ENCODE data around the gene CCDC77. TPM values are rescaled to one million over a fixed set of nuclear protein-coding genes. Genes with fewer than 3 reads are reported as not detected.
A peak's percentile ranks its signal among the peaks of the same experiment; 100 is the strongest.

The CCDC77 gene
- total RNA-seq, 4 donors from 2014 or later: 4.3 to 7.8 (median 5.3) TPM

DNA sequence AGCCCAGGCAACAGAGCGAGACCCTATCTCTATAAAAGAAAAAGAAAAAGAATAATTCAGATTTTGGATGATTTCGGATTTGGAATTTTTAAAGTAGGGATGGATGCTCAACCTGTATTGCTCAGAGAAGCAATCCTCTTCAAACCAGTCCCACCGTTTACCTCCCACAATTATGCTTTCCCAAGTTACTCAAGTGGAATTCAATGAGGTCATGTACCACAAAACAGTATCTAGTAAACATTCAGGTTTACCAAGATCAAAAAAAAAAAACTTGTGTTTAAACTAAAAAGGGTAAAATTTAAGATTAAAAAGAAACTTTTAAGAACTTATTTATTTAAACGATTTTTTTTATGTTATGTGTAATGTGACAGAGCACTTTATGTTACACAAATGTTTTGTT lies 14.8 kb upstream of the CCDC77 start:
- Histone ChIP-seq H3K27me3 (no peaks in the 10 kb centered on the region), H3K4me1 (peaks cover 4 to 41% (median 23%) of the 10 kb centered on the region in 3 donors), H3K9me3 (no peaks in the 10 kb centered on the region), H3K27ac (no peak overlapping the region), H3K36me3 (peaks cover 6 to 35% (median 13%) of the 10 kb centered on the region in 3 donors), H3K4me3 (peak overlapping the region in 1 of 4 donors; percentile 97)
- 58 to 65% methylated on average over 4 of the region's 4 CpGs for WGBS, 2 donors
- TF ChIP-seq, protein P1, sequence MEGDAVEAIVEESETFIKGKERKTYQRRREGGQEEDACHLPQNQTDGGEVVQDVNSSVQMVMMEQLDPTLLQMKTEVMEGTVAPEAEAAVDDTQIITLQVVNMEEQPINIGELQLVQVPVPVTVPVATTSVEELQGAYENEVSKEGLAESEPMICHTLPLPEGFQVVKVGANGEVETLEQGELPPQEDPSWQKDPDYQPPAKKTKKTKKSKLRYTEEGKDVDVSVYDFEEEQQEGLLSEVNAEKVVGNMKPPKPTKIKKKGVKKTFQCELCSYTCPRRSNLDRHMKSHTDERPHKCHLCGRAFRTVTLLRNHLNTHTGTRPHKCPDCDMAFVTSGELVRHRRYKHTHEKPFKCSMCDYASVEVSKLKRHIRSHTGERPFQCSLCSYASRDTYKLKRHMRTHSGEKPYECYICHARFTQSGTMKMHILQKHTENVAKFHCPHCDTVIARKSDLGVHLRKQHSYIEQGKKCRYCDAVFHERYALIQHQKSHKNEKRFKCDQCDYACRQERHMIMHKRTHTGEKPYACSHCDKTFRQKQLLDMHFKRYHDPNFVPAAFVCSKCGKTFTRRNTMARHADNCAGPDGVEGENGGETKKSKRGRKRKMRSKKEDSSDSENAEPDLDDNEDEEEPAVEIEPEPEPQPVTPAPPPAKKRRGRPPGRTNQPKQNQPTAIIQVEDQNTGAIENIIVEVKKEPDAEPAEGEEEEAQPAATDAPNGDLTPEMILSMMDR (IDR thresholded peaks at IDR 0.05): no peak
- intact Hi-C loops (cut with DNase I): no loop called here
- no peak for DNase-seq

DNA sequence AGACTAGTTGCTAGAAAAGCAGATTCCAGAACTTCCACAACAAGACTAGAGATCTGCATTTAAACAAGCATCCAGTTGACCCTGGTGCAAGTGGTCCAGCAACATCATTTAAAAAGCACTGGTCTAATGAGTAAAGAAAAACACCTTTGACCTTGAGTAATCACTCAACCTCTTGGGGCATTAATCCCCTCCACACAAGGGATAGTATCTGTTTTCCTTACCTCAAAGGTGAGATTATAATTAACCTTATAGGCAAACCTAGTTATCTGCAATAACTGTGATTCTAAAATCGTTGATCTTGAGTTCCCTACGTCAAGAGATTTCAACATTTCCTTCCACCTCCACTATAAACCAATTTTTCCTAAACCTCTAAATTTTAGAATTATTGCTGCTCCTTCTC lies 13.4 kb upstream of the CCDC77 start:
- Histone ChIP-seq H3K27me3 (no peaks in the 10 kb centered on the region), H3K4me3 (peak overlapping the region; percentile 87 to 97 (median 93)), H3K27ac (peak overlapping the region; percentile 95 to 98 (median 96)), H3K4me1 (peaks cover 4 to 41% (median 23%) of the 10 kb centered on the region in 3 donors), H3K9me3 (no peaks in the 10 kb centered on the region), H3K36me3 (peaks cover 0 to 21% (median 8%) of the 10 kb centered on the region in 3 donors)
- DNase-seq: no peak
- no peak for TF ChIP-seq POLR2A (IDR thresholded peaks at IDR 0.05)
- TF ChIP-seq, protein P1 (IDR thresholded peaks at IDR 0.05): no peak
- WGBS, 2 donors: 0 to 2% methylated on average over 2 of the region's 2 CpGs
- intact Hi-C loops (cut with DNase I): no loop called here

DNA sequence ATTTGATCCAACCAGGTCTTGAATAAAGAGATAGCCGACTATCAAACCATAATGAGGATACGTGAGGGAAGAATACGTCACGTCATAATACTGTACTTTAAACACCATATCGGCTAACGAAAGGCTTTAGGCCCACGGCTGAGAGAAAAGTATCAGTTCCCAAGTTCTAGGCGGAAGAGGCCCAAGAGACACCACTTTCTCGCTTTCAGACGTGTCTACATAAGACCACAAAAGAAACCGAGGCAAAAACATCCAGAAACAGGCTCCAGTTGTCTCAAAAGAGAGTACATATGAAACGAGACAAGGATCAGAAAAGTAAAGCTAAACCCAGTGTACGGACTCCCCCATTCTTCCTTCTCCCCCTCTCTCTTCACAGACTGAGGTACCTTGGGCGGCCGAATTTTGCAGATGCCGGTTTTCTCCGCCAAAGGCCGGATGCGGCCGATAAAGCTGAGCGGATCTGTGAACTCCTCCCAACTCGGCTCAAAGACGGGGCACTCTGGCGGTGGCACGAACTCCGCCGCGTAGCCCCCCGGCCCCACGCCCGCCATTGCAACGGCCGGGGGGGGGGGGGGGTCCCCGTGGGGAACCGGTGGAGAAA lies 12.8 kb upstream of the CCDC77 start:
- no peak for DNase-seq
- Histone ChIP-seq H3K9me3 (no peaks in the 10 kb centered on the region), H3K4me1 (peaks cover 4 to 41% (median 23%) of the 10 kb centered on the region in 3 donors), H3K36me3 (peaks cover 0 to 15% (median 3%) of the 10 kb centered on the region in 3 donors), H3K27me3 (no peaks in the 10 kb centered on the region), H3K4me3 (peak overlapping the region; percentile 87 to 97 (median 93)), H3K27ac (peak overlapping the region; percentile 95 to 98 (median 96))
- WGBS, 2 donors: 0% methylated on average over 13 to 24 of the region's 35 CpGs
- intact Hi-C loops (cut with DNase I): no loop called here
- no peak for TF ChIP-seq POLR2A (IDR thresholded peaks at IDR 0.05)
- TF ChIP-seq, protein P1 (IDR thresholded peaks at IDR 0.05): no peak

DNA sequence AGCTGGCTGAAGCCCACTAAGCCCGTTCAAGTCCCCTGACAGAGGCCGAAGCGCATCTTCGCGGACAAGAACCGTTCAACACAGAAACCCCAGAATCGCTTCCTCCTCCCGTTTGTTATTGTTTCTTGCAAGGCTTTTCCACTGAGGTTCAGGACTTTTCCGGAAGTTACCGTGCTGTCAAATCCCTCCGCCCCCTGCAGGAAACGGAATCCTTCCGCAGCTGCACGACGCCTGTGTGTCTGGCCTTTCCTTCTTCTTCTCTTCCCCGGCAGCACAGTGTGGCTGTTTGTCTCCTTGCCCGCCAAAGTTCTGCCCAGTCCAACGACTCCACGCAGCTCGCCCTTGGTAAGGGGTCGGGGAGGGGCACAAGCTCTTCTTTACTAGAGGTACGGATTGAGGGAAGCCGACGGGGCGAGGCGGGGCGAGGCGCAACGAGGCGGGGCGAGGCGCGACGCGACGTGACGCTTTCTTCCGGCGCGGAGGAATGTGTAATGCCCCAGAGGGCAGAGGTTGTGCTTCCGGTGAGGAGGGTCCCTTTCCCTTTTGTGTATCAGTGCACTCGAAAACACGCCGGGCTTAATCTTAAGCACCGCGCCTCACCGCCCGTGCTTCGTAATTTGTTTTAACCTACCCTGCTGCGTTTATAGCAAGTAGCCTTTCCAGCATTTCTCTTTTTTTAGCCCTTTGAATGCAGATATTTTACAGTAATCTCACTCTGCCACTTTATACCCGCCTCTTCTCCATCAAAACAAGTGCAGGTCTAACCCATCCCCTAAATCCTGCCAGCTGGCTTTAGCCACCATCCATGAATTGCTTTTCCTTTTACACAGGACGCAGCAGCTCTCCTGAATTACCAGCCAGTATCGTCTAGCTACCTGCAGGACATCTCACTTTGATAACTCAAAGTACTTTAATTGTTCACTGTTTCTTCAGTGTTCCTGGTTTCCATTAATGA lies 12.0 kb upstream of the CCDC77 start, which contains the start of gene KDM5A:
Gene KDM5A (minus strand): TSS at position 179 of the 955 bp plus-strand sequence. CDS start 229 bp downstream, outside the sequence.
- Histone ChIP-seq H3K27ac (peak within 1 kb of the TSS; percentile 95 to 98 (median 96)), H3K9me3 (no peaks in the 10 kb centered on the region), H3K4me1 (peaks cover 4 to 41% (median 23%) of the 10 kb centered on the region in 3 donors), H3K27me3 (no peaks in the 10 kb centered on the region), H3K36me3 (peaks cover 0 to 7% (median 0%) of the 10 kb centered on the region in 3 donors), H3K4me3 (peak within 1 kb of the TSS; percentile 87 to 97 (median 93))
- intact Hi-C loops (cut with DNase I): no loop called here
- TF ChIP-seq, protein P1 (IDR thresholded peaks at IDR 0.05): peak in 3 of 6 experiments; percentile 17 to 27 (median 20)
- TF ChIP-seq POLR2A (IDR thresholded peaks at IDR 0.05): peak in 3 of 4 donors; percentile 21 to 51 (median 46)
- no peak for DNase-seq
- WGBS, 2 donors: 1 to 2% methylated on average over 28 to 39 of the region's 53 CpGs

Data from esophagus squamous epithelium (tissue), 5 donors.